MM.1S (cell line): ENCODE data around the gene FAF1.

Experiments
- DNase-seq: peaks from one replicate; pipeline ENCODE4 v3.0.0-alpha.2; 2015
- H2AFZ ChIP-seq: fragments of 300-600 bp; sonication (generic); 2 replicates; pipeline ENCODE4 v1.6.0; 2016; ENCODE audit warnings: antibody characterized with exemption, low read length
- H3F3A ChIP-seq: fragments of 300-600 bp; sonication (generic); 2 replicates; pipeline ENCODE4 v1.6.1; 2016; ENCODE audit warnings: mild to moderate bottlenecking, antibody characterized with exemption, low read length, moderate library complexity, mixed read lengths; ENCODE audit not compliant: insufficient read depth
- H3K27ac ChIP-seq: fragments of 300-600 bp; sonication (generic); 2 replicates; pipeline ENCODE4 v1.5.1; 2016; ENCODE audit warnings: mild to moderate bottlenecking, low read length
- H3K27me3 ChIP-seq: fragments of 300-600 bp; sonication (generic); replicated peaks from 2 replicates; pipeline ENCODE4 v1.6.0; 2016; ENCODE audit warnings: low read length; ENCODE audit not compliant: insufficient read depth
- H3K36me3 ChIP-seq: fragments of 300-600 bp; sonication (generic); replicated peaks from 2 replicates; pipeline ENCODE4 v1.6.1; 2016; ENCODE audit warnings: mild to moderate bottlenecking, low read length, mixed read lengths; ENCODE audit not compliant: insufficient read depth
- H3K4me1 ChIP-seq: fragments of 300-600 bp; sonication (generic); 2 replicates; pipeline ENCODE4 v1.6.1; 2016; ENCODE audit warnings: low read length, mixed read lengths
- H3K4me2 ChIP-seq: fragments of 300-600 bp; sonication (generic); 2 replicates; pipeline ENCODE4 v1.6.0; 2016; ENCODE audit warnings: low read depth, low read length
- H3K4me3 ChIP-seq: fragments of 300-600 bp; sonication (generic); 2 replicates; pipeline ENCODE4 v1.5.1; 2016; ENCODE audit warnings: low read length, mixed read lengths
- H3K79me2 ChIP-seq: fragments of 300-600 bp; sonication (generic); 2 replicates; pipeline ENCODE4 v1.6.1; 2016; ENCODE audit warnings: mixed run types, low read length, mixed read lengths
- H3K9ac ChIP-seq: fragments of 300-600 bp; sonication (generic); 2 replicates; pipeline ENCODE4 v1.6.1; 2016; ENCODE audit warnings: low read length, mixed read lengths
- H3K9me2 ChIP-seq: fragments of 300-600 bp; sonication (generic); replicated peaks from 2 replicates; pipeline ENCODE4 v1.6.1; 2016; ENCODE audit warnings: mild to moderate bottlenecking, low read length, mixed read lengths; ENCODE audit not compliant: insufficient read depth
- H3K9me3 ChIP-seq: fragments of 300-600 bp; sonication (generic); replicated peaks from 2 replicates; pipeline ENCODE4 v1.6.1; 2016; ENCODE audit warnings: mild to moderate bottlenecking, low read length, mixed read lengths; ENCODE audit not compliant: insufficient read depth
- H4K20me1 ChIP-seq: fragments of 300-600 bp; sonication (generic); 2 replicates; pipeline ENCODE4 v1.6.1; 2016; ENCODE audit warnings: mild to moderate bottlenecking, low read length, moderate library complexity, mixed read lengths; ENCODE audit not compliant: insufficient read depth
- EZH2 ChIP-seq: fragments of 300-600 bp; sonication (generic); optimal IDR thresholded peaks from 2 replicates; pipeline ENCODE3; 2017; ENCODE audit warnings: low read depth, mild to moderate bottlenecking, antibody characterized with exemption, low read length, mixed read lengths
- EZH2phosphoT487 ChIP-seq: fragments of 300-600 bp; sonication (generic); IDR thresholded peaks from 2 replicates; pipeline ENCODE4 v1.6.1; 2018; ENCODE audit warnings: antibody characterized with exemption, low read length
- TF ChIP-seq, protein P1 (sequence below): fragments of 300-600 bp; sonication (generic); IDR thresholded peaks from 2 replicates; pipeline ENCODE4 v1.5.1; 2016; ENCODE audit warnings: antibody characterized with exemption, low read length, mixed read lengths

FAF1 gene

DNA sequence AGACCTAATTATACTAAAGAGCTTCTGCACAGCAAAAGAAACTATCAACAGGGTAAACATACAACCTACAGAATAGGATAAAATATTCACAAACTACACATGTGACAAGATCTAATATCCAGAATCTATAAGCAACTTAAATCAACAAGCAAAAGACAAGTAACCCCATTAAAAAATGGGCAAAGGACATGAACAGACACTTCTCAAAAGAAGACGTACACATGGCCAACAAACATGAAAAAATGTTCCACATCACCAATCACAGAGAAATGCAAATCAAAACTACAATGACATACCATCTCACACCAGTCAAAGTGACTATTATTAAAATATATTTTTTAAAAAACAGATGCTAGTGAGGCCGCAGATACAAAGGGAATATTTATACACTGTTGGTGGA is 99.8 kb downstream of the FAF1 start:
- Histone ChIP-seq H3K27me3 (no peaks in the 10 kb centered on the region), H3K4me3 (no peak overlapping the region), H2AFZ (no peak overlapping the region), H3K36me3 (no peaks in the 10 kb centered on the region), H3K4me1 (no peaks in the 10 kb centered on the region), H3K9me2 (no peaks in the 10 kb centered on the region), H4K20me1 (no peaks in the 10 kb centered on the region), H3F3A (no peaks in the 10 kb centered on the region), H3K9me3 (no peaks in the 10 kb centered on the region), H3K9ac (no peak overlapping the region), H3K4me2 (no peak overlapping the region), H3K79me2 (no peaks in the 10 kb centered on the region), H3K27ac (no peak overlapping the region)
- TF ChIP-seq EZH2 (no peak), EZH2phosphoT487 (no peak)
- TF ChIP-seq, protein P1, sequence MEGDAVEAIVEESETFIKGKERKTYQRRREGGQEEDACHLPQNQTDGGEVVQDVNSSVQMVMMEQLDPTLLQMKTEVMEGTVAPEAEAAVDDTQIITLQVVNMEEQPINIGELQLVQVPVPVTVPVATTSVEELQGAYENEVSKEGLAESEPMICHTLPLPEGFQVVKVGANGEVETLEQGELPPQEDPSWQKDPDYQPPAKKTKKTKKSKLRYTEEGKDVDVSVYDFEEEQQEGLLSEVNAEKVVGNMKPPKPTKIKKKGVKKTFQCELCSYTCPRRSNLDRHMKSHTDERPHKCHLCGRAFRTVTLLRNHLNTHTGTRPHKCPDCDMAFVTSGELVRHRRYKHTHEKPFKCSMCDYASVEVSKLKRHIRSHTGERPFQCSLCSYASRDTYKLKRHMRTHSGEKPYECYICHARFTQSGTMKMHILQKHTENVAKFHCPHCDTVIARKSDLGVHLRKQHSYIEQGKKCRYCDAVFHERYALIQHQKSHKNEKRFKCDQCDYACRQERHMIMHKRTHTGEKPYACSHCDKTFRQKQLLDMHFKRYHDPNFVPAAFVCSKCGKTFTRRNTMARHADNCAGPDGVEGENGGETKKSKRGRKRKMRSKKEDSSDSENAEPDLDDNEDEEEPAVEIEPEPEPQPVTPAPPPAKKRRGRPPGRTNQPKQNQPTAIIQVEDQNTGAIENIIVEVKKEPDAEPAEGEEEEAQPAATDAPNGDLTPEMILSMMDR = no peak
- DNase-seq = no peak

DNA sequence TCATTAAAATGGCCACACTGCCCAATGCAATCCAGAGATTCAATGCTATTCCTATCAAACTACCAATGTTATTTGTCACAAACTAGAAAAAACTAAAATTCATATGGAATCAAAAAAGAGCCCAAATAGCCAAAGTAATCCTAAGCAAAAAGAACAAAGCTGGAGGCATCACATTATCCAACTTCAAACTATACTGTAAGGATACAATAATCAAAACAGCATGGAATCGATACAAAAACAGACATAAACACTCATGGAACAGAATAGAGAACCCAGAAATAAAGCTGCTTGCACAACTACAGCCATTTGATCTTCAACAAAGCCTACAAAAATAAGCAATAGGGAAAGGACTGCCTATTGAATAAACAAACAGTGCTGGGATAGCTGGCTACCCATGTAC is 100.4 kb downstream of the FAF1 start:
- TF ChIP-seq, protein P1 = no peak
- TF ChIP-seq EZH2 = no peak
- no peak for TF ChIP-seq EZH2phosphoT487
- H3K4me2 ChIP-seq = no peak overlapping the region
- no peak overlapping the region for H3K4me3 ChIP-seq
- no peaks in the 10 kb centered on the region for H4K20me1 ChIP-seq
- no peak overlapping the region for H3K9ac ChIP-seq
- DNase-seq = no peak
- H3K36me3 ChIP-seq = no peaks in the 10 kb centered on the region
- no peaks in the 10 kb centered on the region for H3K9me3 ChIP-seq
- H3K4me1 ChIP-seq = no peaks in the 10 kb centered on the region
- no peak overlapping the region for H2AFZ ChIP-seq
- no peak overlapping the region for H3K27ac ChIP-seq
- H3K79me2 ChIP-seq = no peaks in the 10 kb centered on the region
- H3K27me3 ChIP-seq = no peaks in the 10 kb centered on the region
- H3K9me2 ChIP-seq = no peaks in the 10 kb centered on the region
- H3F3A ChIP-seq = no peaks in the 10 kb centered on the region

DNA sequence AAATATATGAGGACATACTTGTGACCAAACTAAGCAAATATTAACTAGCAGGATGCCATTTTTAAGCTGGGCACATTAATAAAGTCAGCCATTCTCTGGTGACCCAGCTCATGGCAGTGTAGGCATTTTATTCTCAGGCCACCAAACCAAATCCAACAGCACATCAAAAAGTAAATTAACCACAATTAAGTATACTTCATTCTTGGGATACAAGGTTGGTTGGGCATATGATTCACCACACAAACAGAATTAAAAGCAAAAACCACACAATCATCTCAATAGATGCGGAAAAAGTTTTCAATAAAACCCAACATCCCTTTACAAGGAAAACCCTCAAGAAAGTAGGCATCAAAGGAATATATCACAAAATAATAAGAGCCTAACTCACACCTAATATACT is 101.3 kb downstream of the FAF1 start:
- no peak overlapping the region for H3K9ac ChIP-seq
- H3K27me3 ChIP-seq = no peaks in the 10 kb centered on the region
- no peak for DNase-seq
- H3K27ac ChIP-seq = no peak overlapping the region
- no peaks in the 10 kb centered on the region for H4K20me1 ChIP-seq
- no peaks in the 10 kb centered on the region for H3K9me2 ChIP-seq
- TF ChIP-seq EZH2phosphoT487 (no peak), EZH2 (no peak)
- TF ChIP-seq, protein P1 = no peak
- no peaks in the 10 kb centered on the region for H3K4me1 ChIP-seq
- no peak overlapping the region for H2AFZ ChIP-seq
- no peak overlapping the region for H3K4me2 ChIP-seq
- no peaks in the 10 kb centered on the region for H3F3A ChIP-seq
- no peak overlapping the region for H3K4me3 ChIP-seq
- H3K79me2 ChIP-seq = no peaks in the 10 kb centered on the region
- H3K36me3 ChIP-seq = no peaks in the 10 kb centered on the region
- no peaks in the 10 kb centered on the region for H3K9me3 ChIP-seq
